Activated B cell treated with CpG ODN at 0.5 μM for 24 hours (primary cell): ENCODE results near the gene STIM2. TPM values are rescaled to one million over a fixed set of nuclear protein-coding genes. Genes with fewer than 3 reads are reported as not detected.

Experiments
- ATAC-seq: fragments of 200-7000 bp; cut with Tn5 transposase; one replicate; pipeline ENCODE4 v1.10.0; 2021; ENCODE audit warnings: low read depth, mild to moderate bottlenecking, moderate library complexity
- CTCF ChIA-PET: fragments of 350-600 bp; sonication (Branson Sonifier 250); formaldehyde crosslinking; loops from one replicate; lab custom pipeline; 2021; ENCODE audit warnings: antibody characterized with exemption; lab: Charles Lee
- POLR2A ChIA-PET: fragments of 350-600 bp; sonication (Branson Sonifier 250); formaldehyde crosslinking; loops from one replicate; lab custom pipeline; 2021; ENCODE audit warnings: antibody characterized with exemption; lab: Charles Lee
- DNase-seq: peaks from one replicate; pipeline ENCODE4 v3.0.0; 2022
- H3K27ac Mint-ChIP-seq: one replicate; pipeline ENCODE4 v1.8.0; 2020; ENCODE audit warnings: mixed read lengths
- H3K27me3 Mint-ChIP-seq: one replicate; pipeline ENCODE4 v1.8.0; 2021; ENCODE audit warnings: mixed read lengths
- H3K36me3 Mint-ChIP-seq: one replicate; pipeline ENCODE4 v1.8.0; 2021; ENCODE audit warnings: low read depth, mixed read lengths
- H3K4me1 Mint-ChIP-seq: one replicate; pipeline ENCODE4 v1.8.0; 2021; ENCODE audit warnings: mixed read lengths
- H3K4me3 Mint-ChIP-seq: one replicate; pipeline ENCODE4 v1.8.0; 2020; ENCODE audit warnings: mild to moderate bottlenecking, mixed read lengths
- H3K9me3 Mint-ChIP-seq: one replicate; pipeline ENCODE4 v1.8.0; 2020; ENCODE audit warnings: mixed read lengths
- CTCF ChIP-seq: fragments of 200-600 bp; IDR thresholded peaks from one replicate; pipeline ENCODE4 v1.8.0; 2022; ENCODE audit warnings: antibody characterized with exemption, mild to moderate bottlenecking
- intact Hi-C: fragments of 100-400 bp; cut with micrococcal nuclease; formaldehyde crosslinking; loops from one replicate; pipeline ENCODE4 v1.15.1; 2024
- total RNA-seq: library from RNA; stranded (reverse); gene quantifications from 2 replicates; pipeline ENCODE4 v1.2.3, GENCODE V29; 2022

The STIM2 gene
- total RNA-seq, 1 donor from 2014 or later = 59.8 TPM

GRCh38 chr4:26840786-26841185 lies 19.9 kb upstream of the STIM2 start:
- H3K9me3 Mint-ChIP-seq = peaks cover 3% of the 10 kb centered on the region
- intact Hi-C loops = no loop called here
- H3K4me1 Mint-ChIP-seq = peaks cover 3% of the 10 kb centered on the region
- DNase-seq (no peak), ATAC-seq (no peak)
- ChIA-PET CTCF (no interaction called here), POLR2A (no interaction called here)
- H3K27ac Mint-ChIP-seq = no peak overlapping the region
- H3K36me3 Mint-ChIP-seq = no peaks in the 10 kb centered on the region
- TF ChIP-seq CTCF = no peak
- H3K27me3 Mint-ChIP-seq = peaks cover 5% of the 10 kb centered on the region
- H3K4me3 Mint-ChIP-seq = no peak overlapping the region

GRCh38 chr4:26842911-26843310 lies 17.7 kb upstream of the STIM2 start:
- Mint-ChIP-seq H3K4me1 (peaks cover 3% of the 10 kb centered on the region), H3K4me3 (no peak overlapping the region), H3K36me3 (no peaks in the 10 kb centered on the region), H3K27ac (no peak overlapping the region), H3K9me3 (peaks cover 3% of the 10 kb centered on the region), H3K27me3 (peaks cover 5% of the 10 kb centered on the region)
- ChIA-PET CTCF (no interaction called here), POLR2A (no interaction called here)
- TF ChIP-seq CTCF = no peak
- DNase-seq (no peak), ATAC-seq (no peak)
- intact Hi-C loops = no loop called here

- ChIA-PET CTCF (interaction anchor here (1.1 kb wide), 1 partner anchor 160 kb away, joined by 3 read pairs; no protein-coding TSS in a partner anchor), POLR2A (no interaction called here)
- H3K27me3 Mint-ChIP-seq = no peaks in the 10 kb centered on the region
- no peak overlapping the region for H3K4me3 Mint-ChIP-seq
- DNase-seq (no peak), ATAC-seq (no peak)
- peaks cover 6% of the 10 kb centered on the region for H3K9me3 Mint-ChIP-seq
- no peak for TF ChIP-seq CTCF
- intact Hi-C loops = no loop called here
- no peak overlapping the region for H3K27ac Mint-ChIP-seq
- H3K4me1 Mint-ChIP-seq = peaks cover 3% of the 10 kb centered on the region
- no peaks in the 10 kb centered on the region for H3K36me3 Mint-ChIP-seq
Observed at GRCh38 chr4:26850528-26850927, 10.1 kb upstream of the STIM2 start.

- intact Hi-C loops = no loop called here
- ATAC-seq (no peak), DNase-seq (no peak)
- peaks cover 3% of the 10 kb centered on the region for H3K4me1 Mint-ChIP-seq
- H3K36me3 Mint-ChIP-seq = no peaks in the 10 kb centered on the region
- ChIA-PET POLR2A (no interaction called here), CTCF (interaction anchor here (1.1 kb wide), 1 partner anchor 159 kb away, joined by 3 read pairs; no protein-coding TSS in a partner anchor)
- H3K9me3 Mint-ChIP-seq = peaks cover 5% of the 10 kb centered on the region
- H3K4me3 Mint-ChIP-seq = no peak overlapping the region
- H3K27ac Mint-ChIP-seq = no peak overlapping the region
- TF ChIP-seq CTCF = no peak
- no peaks in the 10 kb centered on the region for H3K27me3 Mint-ChIP-seq
Observed at GRCh38 chr4:26851129-26851528, 9.5 kb upstream of the STIM2 start.

- Mint-ChIP-seq H3K9me3 (no peaks in the 10 kb centered on the region), H3K4me3 (no peak overlapping the region), H3K36me3 (peaks cover 2% of the 10 kb centered on the region), H3K27me3 (no peaks in the 10 kb centered on the region), H3K27ac (no peak overlapping the region), H3K4me1 (peaks cover 25% of the 10 kb centered on the region)
- no peak for TF ChIP-seq CTCF
- CTCF ChIA-PET = no interaction called here
- intact Hi-C loops = no loop called here
- DNase-seq = no peak
- POLR2A ChIA-PET = interaction anchor here (0.6 to 4.3 kb wide), 2 partner anchors 8 to 27 kb away, joined by 7 to 34 read pairs; no protein-coding TSS in a partner anchor
- ATAC-seq = no peak
Observed at GRCh38 chr4:26854701-26855100, 5.9 kb upstream of the STIM2 start.
